Measurements from ENCODE around the gene BTBD2. TPM values are rescaled to one million over a fixed set of nuclear protein-coding genes. Genes with fewer than 3 reads are reported as not detected.

Gene BTBD2
- total and polyA plus RNA-seq, 2 experiments from 2014 or later: 56.4 to 76.0 TPM

DNA sequence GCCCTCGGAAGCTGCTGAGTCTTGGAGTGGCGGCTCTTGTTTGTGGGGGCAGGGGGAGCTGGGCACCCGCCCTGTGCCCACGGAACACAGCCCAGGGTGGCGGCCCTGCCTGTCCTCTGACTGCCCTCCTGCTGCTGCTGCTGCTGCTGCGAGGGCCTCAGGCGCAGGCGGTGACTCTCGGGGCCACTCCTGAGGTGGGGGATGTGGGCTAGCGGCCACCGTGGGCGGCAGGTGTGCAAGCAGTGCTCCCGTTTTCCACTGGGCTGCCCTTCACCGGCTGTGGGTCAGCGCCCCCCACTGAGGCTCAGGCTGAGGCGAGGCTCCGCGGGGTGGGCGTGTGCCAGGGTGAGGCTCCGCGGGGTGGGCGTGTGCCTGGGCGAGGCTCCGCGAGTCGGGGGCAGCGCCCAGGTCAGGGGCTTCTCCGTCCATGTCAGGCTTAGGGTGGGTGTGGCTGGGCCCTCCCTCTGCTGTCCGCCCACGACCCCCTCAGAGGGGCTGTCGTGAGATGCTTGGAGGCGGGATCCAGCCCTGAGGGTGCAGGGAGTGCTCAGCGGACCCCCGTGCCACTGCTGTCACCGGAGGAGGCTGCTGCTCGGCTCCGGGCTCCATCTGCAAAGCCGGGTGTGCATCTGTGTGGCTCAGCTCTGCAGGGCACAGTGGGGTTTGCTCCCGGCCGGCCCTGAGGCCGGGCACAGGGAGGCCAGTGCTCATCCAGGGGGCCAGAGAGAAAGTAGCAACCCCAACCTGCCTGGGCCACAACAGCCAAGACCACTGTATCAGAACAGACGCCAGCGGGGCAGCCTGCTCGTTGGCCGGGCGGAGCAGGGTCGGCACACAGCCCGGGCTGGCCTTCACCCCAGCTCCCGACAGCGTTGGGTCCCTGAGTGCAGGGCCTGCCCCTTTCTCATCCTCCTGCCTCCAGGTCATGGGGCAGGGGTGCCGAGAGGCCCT lies 60.1 kb downstream of the BTBD2 start:
- no peak overlapping the region for H3K4me3 ChIP-seq
- 88% methylated on average over 30 of the region's 51 CpGs for WGBS (ENCODE audit: low lambda C conversion rate, missing lambda C conversion rate)
- H3K36me3 ChIP-seq (replicated peaks; ENCODE audit: insufficient read depth, low read depth): no peaks in the 10 kb centered on the region
- no peak for TF ChIP-seq CTCF (IDR thresholded peaks at IDR 0.05; ENCODE audit: poor library complexity)
- H3K9me3 ChIP-seq (ENCODE audit: low read depth): no peaks in the 10 kb centered on the region
- no peak overlapping the region for H3K4me2 ChIP-seq
- peaks cover 79% of the 10 kb centered on the region for H3K79me2 ChIP-seq
- H2AFZ ChIP-seq: no peak overlapping the region
- H3K27me3 ChIP-seq: no peaks in the 10 kb centered on the region
- H4K20me1 ChIP-seq (ENCODE audit: insufficient read depth, poor library complexity, severe bottlenecking): peaks cover 59% of the 10 kb centered on the region
- no peak for DNase-seq (ENCODE audit: low spot score)
- no peaks in the 10 kb centered on the region for H3K4me1 ChIP-seq (ENCODE audit: insufficient read depth)
- no peak overlapping the region for H3K27ac ChIP-seq
- H3K9me2 ChIP-seq (replicated peaks; ENCODE audit: insufficient read depth): no peaks in the 10 kb centered on the region

DNA sequence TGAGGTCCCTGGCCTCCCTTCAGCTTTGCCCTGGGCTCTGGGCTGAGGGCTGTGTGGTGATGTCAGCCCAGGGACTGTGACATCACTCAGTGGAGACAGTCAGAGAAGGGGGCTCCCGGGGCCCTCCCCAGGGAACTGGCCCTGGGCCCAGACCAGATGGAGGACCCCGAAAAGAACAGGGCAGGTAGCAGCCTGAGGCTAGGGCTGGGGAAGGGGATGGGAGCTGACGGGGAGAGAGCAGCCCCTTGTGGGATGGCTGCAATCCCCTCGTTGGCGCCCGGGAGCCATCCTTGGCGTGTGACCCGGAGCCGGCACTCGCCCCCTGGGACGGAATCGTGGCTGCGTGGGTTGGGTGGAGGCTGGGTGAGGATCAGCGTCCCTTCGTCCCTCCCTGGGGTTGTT lies 61.0 kb downstream of the BTBD2 start:
- Histone ChIP-seq H3K36me3 (replicated peaks; ENCODE audit: insufficient read depth, low read depth) (no peaks in the 10 kb centered on the region), H3K4me3 (no peak overlapping the region), H3K9me3 (ENCODE audit: low read depth) (no peaks in the 10 kb centered on the region), H3K4me2 (no peak overlapping the region), H2AFZ (no peak overlapping the region), H3K27me3 (no peaks in the 10 kb centered on the region), H3K27ac (no peak overlapping the region), H4K20me1 (ENCODE audit: insufficient read depth, poor library complexity, severe bottlenecking) (peaks cover 56% of the 10 kb centered on the region), H3K4me1 (ENCODE audit: insufficient read depth) (no peaks in the 10 kb centered on the region), H3K79me2 (peaks cover 80% of the 10 kb centered on the region), H3K9me2 (replicated peaks; ENCODE audit: insufficient read depth) (no peaks in the 10 kb centered on the region)
- no peak for TF ChIP-seq EZH2 (IDR thresholded peaks at IDR 0.05; ENCODE audit: borderline replicate concordance)
- no peak for TF ChIP-seq EZH2phosphoT487 (IDR thresholded peaks at IDR 0.05; ENCODE audit: low read depth, severe bottlenecking, unreplicated experiment)
- no peak for TF ChIP-seq CTCF (IDR thresholded peaks at IDR 0.05; ENCODE audit: poor library complexity)
- DNase-seq (ENCODE audit: low spot score): no peak
- WGBS (ENCODE audit: low lambda C conversion rate, missing lambda C conversion rate): 95% methylated on average over 14 of the region's 15 CpGs

DNA sequence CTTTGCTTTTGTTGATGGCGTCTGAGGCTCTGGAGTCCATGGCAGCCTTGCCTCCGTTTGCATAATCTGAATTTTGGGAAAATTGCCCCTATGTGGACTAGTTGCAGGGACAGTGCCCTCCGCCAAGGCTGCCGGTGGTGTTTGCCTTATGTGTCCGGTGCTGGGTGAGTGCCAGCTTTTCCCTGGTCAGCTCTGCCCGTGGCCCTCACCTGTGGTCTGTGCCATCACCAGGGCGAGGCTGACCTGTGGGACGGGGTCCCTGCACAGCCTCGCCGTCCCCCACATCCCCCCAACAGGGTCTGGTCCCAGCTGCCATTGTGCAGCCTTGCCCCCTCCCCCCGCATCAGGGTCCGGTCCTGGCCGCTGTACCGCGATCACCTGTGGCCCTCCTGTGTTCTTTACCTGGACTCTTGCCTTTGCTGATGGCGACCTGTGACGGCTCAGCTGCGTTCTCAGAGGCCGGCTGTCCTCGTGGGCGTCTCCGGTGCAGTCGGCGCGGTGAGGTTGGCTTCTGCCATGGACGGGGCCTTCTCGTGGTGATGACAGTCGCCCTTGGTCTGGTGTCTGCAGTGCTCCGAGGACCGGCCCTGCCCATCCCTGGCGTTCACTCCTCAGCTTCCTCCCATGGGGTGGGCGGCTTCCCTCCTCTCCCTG lies 61.9 kb downstream of the BTBD2 start:
- H4K20me1 ChIP-seq (ENCODE audit: insufficient read depth, poor library complexity, severe bottlenecking): peaks cover 51% of the 10 kb centered on the region
- 93% methylated on average over 28 of the region's 32 CpGs for WGBS (ENCODE audit: low lambda C conversion rate, missing lambda C conversion rate)

More for the DNA sequence above, 61.9 kb downstream of the BTBD2 start:
- H3K27ac ChIP-seq: no peak overlapping the region
- H3K9me2 ChIP-seq (replicated peaks; ENCODE audit: insufficient read depth): no peaks in the 10 kb centered on the region
- no peak overlapping the region for H3K4me3 ChIP-seq
- TF ChIP-seq CTCF (IDR thresholded peaks at IDR 0.05; ENCODE audit: poor library complexity) (no peak), EZH2phosphoT487 (IDR thresholded peaks at IDR 0.05; ENCODE audit: low read depth, severe bottlenecking, unreplicated experiment) (no peak), EZH2 (IDR thresholded peaks at IDR 0.05; ENCODE audit: borderline replicate concordance) (no peak)
- peaks cover 90% of the 10 kb centered on the region for H3K79me2 ChIP-seq
- H3K9me3 ChIP-seq (ENCODE audit: low read depth): no peaks in the 10 kb centered on the region
- no peak overlapping the region for H2AFZ ChIP-seq
- H3K27me3 ChIP-seq: no peaks in the 10 kb centered on the region
- H3K36me3 ChIP-seq (replicated peaks; ENCODE audit: insufficient read depth, low read depth): no peaks in the 10 kb centered on the region
- H3K4me2 ChIP-seq: no peak overlapping the region
- DNase-seq (ENCODE audit: low spot score): no peak
- H3K4me1 ChIP-seq (ENCODE audit: insufficient read depth): no peaks in the 10 kb centered on the region

Data from hepatocyte (in vitro differentiated cells).